GM15510 (cell line): ENCODE measurements around the gene MAGEA11.

ENCODE experiments used
- POLR2A ChIP-seq: IDR thresholded peaks from 3 replicates; pipeline ENCODE4 v1.6.1; 2011; ENCODE audit warnings: borderline replicate concordance; ENCODE audit not compliant: insufficient read length; ENCODE audit errors: extremely low read depth

The MAGEA11 gene

DNA sequence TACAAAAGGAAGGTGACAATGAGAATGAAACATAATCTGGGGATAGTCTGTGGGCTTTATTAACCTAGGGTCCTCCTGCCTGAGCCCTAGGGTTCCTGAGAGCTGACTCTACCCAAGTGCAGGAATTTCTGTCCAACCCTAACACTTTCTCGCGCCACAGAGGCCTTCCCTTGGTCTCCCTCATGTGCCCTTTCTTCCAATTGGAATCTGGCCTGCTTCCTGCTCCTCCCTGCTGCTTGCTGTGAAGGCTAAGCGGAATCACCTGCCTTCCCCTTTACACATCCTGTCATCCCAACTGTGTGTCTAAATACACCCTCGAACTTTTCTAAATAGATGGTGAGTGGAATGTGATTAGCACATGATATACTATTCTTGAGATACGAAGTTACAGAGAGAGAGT is 5.9 kb downstream of the MAGEA11 start:
- TF ChIP-seq POLR2A: no peak

DNA sequence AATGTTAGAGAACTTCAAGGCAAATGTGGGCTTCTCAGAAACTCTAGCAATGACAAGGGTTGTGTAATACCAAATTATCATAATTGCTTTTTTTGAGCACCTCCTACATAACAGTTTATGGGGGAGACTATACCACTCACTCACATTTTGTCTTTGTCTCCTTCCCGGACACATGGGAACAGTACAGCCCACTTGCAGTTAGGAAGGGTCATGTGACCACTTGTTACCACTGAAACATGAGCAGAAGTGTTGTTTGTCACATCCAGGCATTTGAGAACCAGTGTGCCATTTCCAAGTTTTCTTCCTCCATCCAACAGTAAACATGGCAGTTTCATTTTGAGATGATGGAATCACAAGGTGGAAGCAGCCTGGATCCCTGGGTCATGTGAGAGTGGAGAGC is 6.9 kb downstream of the MAGEA11 start:
- no peak for TF ChIP-seq POLR2A

DNA sequence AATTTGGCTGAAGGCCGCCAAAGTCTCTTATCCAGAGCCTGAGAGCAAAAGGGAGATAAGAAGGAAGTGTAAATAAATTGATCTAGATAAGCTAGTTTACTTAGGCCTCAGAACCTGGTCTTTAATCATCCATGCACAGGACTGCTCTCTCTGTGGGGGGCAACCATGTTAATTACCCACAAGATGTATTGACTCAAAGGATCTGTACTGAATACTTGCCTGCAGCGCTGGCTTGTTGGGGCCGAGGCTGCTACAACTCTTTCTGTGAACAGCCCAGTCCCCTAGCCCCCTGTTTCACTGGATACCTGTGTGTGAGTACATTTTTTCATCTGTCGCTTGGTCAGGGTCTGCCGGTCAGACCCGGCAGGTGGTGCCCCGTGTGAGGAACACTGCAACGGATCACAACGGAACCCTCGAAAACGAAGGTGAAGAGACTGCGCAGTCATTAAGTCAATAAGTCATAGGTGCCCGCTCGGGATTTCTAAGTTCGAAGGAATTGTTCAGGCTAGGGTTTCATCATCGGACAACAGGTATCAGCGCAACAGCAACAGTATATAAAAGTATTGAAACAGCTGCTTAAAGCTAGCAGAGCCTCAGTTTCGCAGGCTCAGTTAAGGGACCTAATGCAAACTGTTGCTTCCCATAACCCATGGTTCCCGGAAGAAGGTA is 8.3 kb downstream of the MAGEA11 start:
- TF ChIP-seq POLR2A: no peak

DNA sequence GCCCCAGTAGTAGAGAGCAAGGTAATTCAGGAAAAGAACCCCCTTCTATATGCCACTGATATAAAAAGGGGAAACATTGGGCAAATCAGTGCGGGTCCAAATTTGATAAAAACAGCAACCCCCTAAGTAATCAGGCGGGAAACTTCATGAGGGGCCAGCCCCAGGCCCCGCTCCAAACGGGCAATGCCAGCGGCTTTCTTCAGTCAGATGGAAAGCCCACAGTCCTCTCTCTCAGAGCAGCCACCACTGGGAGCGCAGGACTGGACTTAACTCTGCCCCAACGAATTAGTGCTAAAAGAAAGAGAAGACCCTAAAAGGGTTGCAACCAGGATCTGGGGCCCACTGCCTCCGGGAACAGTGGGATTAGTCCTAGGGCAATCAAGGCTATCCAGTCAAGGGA is 9.9 kb downstream of the MAGEA11 start:
- TF ChIP-seq POLR2A: no peak

DNA sequence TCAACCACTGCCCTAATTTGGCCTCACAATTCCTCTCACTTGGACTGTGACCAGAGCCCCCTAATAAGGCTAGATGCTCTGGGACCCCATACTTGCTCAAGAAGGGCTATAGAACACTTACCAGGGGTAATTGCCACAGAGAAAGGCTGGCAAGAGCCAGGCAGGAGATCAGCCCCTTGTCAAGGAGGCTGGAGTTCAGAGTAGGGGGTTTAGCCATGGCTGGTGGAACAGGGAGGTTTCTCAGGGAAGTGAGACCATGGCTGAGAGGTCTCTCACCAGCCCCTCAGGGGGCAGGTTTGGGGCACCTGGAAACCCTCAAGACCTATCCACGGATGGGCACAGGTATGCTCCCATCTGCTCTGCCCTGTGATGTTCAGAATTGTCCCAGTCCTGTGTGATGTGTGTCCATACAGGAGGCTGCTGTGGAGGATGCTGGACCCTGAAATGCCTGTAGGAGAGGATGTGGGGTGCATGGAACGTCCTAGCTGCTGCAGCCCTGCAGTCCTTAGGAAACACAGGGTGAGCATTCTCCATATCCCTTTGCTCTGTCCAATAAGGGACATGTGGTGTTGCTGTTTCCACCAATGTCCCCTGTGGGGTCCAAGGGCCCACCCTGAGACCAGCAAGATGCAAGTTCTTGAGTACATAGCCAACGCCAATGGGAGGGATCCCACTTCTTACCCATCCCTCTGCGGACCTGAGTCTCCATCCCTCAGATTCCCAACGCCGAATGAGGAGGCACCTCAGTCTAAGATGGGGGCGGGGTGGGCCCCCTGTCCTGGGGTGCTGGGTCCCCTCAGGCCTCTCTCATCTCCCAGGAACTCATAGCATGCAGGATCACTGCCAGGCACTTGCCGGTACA is 45.6 kb downstream of the MAGEA11 start:
- no peak for TF ChIP-seq POLR2A

DNA sequence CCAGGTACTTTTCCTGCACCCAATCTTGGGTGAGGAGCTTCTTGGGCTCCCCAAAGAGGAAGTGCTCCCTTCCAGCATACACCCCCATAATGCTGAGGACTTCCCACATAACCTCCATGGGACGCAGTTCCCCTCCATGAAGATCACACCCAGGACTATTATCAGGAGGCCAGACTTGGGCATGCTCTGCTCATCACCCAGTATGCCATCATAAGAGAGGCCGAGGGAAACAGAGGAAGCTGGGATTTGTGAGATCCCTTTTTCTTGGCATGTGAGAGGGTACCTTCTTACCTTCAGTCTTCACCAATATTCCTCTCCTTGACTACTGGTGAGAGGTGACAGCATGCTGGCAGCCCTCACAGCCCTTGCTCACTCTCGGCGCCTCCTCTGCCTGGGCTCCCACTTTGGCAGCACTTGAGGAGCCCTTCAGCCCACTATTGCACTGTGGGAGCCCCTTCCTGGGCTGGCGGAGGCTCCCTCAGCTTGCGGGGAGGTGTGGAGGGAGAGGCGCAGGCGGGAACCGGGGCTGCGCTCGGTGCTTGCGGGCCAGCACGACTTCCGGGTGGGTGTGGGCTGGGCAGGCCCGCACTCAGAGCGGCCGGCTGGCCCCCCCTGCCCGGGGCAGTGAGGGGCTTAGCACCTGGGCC is 46.3 kb downstream of the MAGEA11 start:
- TF ChIP-seq POLR2A: no peak

DNA sequence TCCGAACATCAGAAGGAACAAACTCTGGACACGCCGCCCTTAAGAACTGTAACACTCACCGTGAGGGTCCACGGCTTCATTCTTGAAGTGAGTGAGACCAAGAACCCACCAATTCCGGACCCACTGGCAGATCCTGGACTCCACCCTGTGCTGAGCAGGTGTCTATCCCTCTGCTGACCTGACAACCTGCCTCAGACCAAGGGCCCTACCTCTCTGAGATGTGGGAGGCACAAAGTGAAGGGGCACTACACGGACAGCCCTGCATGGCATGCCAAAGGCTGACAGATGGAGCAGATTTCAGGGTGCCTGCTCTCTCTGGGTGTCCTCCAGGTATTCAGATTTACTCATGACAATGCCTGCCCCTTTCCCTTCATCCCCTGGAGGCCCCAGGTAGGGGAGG is 48.0 kb downstream of the MAGEA11 start:
- no peak for TF ChIP-seq POLR2A

DNA sequence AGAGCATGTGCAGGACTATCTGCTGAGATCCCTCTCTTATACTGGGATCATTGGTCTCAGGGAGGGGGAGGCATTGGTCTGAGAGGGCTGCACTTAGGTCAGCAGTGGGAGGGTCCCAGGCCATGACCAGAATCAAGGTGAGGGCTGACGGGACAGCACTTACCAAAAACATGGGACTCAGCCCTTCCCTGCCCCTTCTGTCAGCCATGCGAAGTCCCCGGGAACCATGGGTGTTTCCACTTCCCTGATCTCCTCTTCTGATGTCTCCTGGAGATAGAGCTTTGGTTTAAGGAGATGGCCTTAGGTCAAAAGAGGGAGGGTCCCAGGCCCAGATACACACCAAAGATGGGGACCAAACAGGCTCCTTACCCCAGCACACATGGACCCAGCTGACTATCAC is 49.1 kb downstream of the MAGEA11 start:
- TF ChIP-seq POLR2A: no peak

DNA sequence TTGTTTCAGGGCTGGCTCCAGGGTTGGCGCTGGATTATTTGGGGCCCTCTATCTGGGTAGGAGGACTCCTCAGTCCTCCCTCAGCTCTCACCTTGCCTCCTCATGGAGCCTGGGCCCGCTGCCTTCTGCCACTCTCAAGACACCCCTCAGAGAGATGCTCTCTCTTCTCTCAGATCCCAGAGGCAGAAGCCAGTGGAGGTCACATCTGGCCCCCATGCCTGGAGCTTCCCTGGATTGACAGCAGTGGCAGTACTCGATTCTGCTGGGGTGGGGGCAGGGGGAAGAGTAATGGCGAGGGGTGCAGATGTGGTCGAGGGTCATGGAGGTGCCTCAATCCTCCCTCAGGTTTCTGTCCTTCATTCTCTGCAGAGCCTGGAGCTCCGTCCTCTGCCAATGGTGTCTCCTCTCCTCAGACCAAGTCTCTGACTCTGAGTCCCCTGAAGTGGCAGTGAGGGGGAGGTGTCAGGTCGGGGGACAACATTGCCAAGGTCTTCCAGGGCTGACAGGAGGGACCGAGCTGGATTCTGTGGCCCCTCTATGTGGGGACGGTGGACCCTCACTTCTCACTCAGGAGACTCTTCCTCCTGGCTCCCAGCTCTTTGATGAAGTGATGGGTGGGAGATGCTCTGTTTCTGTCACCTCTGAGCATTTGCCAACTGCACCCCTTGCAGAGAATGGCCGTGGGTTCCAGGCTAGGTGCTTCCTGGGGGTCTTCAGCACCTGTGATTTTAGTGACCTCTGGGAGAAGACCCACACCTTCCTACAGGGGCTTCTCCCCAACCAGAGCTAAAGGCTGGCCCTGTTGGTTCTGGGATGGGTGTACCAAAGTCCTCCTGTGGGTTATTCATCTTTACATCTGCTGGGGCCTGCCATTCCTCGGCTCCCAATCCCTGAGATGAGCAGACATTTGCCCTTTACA is 51.1 kb downstream of the MAGEA11 start:
- no peak for TF ChIP-seq POLR2A
